H1 (cell line): ENCODE results near the gene PROSER3. TPM values are rescaled to one million over a fixed set of nuclear protein-coding genes. Genes with fewer than 3 reads are reported as not detected.

Source experiments
- CTBP2 ChIP-seq: IDR thresholded peaks from 2 replicates; pipeline ENCODE4 v1.7.0; 2011; ENCODE audit warnings: borderline replicate concordance, mild to moderate bottlenecking, moderate library complexity, mixed read lengths, low read length; ENCODE audit not compliant: insufficient read depth, insufficient read length
- TAF1 ChIP-seq: IDR thresholded peaks from 2 replicates; pipeline ENCODE4 v1.6.1; 2011; ENCODE audit warnings: mild to moderate bottlenecking, low read depth, low read length
- polyA plus RNA-seq, 7 experiments: library from polyadenylated mRNA; depleted of rRNA in 3 of 7; stranded (reverse) in 5 of 7; unstranded in 2 of 7; fragments of >200 nt in 5 of 7; fragments of 200-250 nt in 2 of 7; gene quantifications; 1 replicate in 5 of 7; 2 replicates in 1 of 7; 4 replicates in 1 of 7; pipeline versions ENCODE4 v1.2.1 to v1.2.3, GENCODE V29; 2011 to 2013; ENCODE audit warnings: missing spikeins in 2 of 7, mixed read lengths in 2 of 7
- total RNA-seq: library from RNA; stranded (reverse); fragmentation: NEBNext Ultra II Directional; extraction: Animal tissue kit (Norgen Biotek cat#: 25700); gene quantifications from 2 replicates; pipeline ENCODE4 v1.2.1, GENCODE V29; 2021
- TF ChIP-seq, protein P1 (sequence below): IDR thresholded peaks from 2 replicates; pipeline ENCODE4 v1.6.1; 2012; ENCODE audit warnings: inconsistent platforms

Gene PROSER3
- total and polyA plus RNA-seq, 2 of the 8 experiments (the other 6 are each of a cell fraction or from before 2014, with no cell fraction given) = 17.8 to 28.9 TPM

- TF ChIP-seq TAF1 = 0 out of 2 replicates have a peak, but pooled peaks have one; percentile 24
- TF ChIP-seq CTBP2 = no peak
- TF ChIP-seq, protein P1, sequence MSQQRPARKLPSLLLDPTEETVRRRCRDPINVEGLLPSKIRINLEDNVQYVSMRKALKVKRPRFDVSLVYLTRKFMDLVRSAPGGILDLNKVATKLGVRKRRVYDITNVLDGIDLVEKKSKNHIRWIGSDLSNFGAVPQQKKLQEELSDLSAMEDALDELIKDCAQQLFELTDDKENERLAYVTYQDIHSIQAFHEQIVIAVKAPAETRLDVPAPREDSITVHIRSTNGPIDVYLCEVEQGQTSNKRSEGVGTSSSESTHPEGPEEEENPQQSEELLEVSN = no peak
Measured at GRCh38 chr19:35767288-35768081, 9.5 kb downstream of the PROSER3 start (continued).
